Measurements from ENCODE around the gene ENOX2. TPM values are rescaled to one million over a fixed set of nuclear protein-coding genes. Genes with fewer than 3 reads are reported as not detected.

ENOX2 gene
- total and polyA plus RNA-seq, 8 donors, result 1.1 to 6.4 (median 4.7) TPM

- Histone ChIP-seq H3K4me3 (no peak overlapping the region), H3K9me3 (no peaks in the 10 kb centered on the region), H3K27me3 (no peaks in the 10 kb centered on the region), H3K36me3 (no peaks in the 10 kb centered on the region), H3K4me1 (no peaks in the 10 kb centered on the region), H3K27ac (no peak overlapping the region)
- DNase-seq (no peak), ATAC-seq (no peak), FAIRE-seq (no peak)
- intact Hi-C loops (cut with DNase I), result no loop called here
- 78 to 96% methylated on average over 2 of the region's 2 CpGs for WGBS, 2 donors
- TF ChIP-seq CTCF (IDR thresholded peaks at IDR 0.05), result no peak
Measured at GRCh38 chrX:130874751-130875150, 28.3 kb downstream of the ENOX2 start.

- TF ChIP-seq CTCF (IDR thresholded peaks at IDR 0.05), result no peak
- 69 to 81% methylated on average over 3 of the region's 3 CpGs for WGBS, 2 donors
- intact Hi-C loops (cut with DNase I), result no loop called here
- DNase-seq (no peak), ATAC-seq (no peak), FAIRE-seq (no peak)
- H3K27me3 ChIP-seq, result no peaks in the 10 kb centered on the region
- H3K4me1 ChIP-seq, result no peaks in the 10 kb centered on the region
- H3K9me3 ChIP-seq, result no peaks in the 10 kb centered on the region
- no peak overlapping the region for H3K4me3 ChIP-seq
- no peaks in the 10 kb centered on the region for H3K36me3 ChIP-seq
- no peak overlapping the region for H3K27ac ChIP-seq
Measured at GRCh38 chrX:130869239-130869638, 33.8 kb downstream of the ENOX2 start.

- no peak for TF ChIP-seq CTCF (IDR thresholded peaks at IDR 0.05)
- no peak for DNase-seq
- ATAC-seq, result no peak
- WGBS, 2 donors, result 81 to 92% methylated on average over 1 of the region's 1 CpG
- no peak overlapping the region for H3K4me3 ChIP-seq
- intact Hi-C loops (cut with DNase I), result no loop called here
- no peak overlapping the region for H3K27ac ChIP-seq
- no peaks in the 10 kb centered on the region for H3K9me3 ChIP-seq
- no peaks in the 10 kb centered on the region for H3K4me1 ChIP-seq
- H3K36me3 ChIP-seq, result no peaks in the 10 kb centered on the region
- no peak for FAIRE-seq
- H3K27me3 ChIP-seq, result no peaks in the 10 kb centered on the region
Measured at GRCh38 chrX:130861462-130861861, 41.5 kb downstream of the ENOX2 start.

- Histone ChIP-seq H3K4me3 (no peak overlapping the region), H3K9me3 (no peaks in the 10 kb centered on the region), H3K27ac (no peak overlapping the region), H3K27me3 (no peaks in the 10 kb centered on the region), H3K4me1 (no peaks in the 10 kb centered on the region), H3K36me3 (no peaks in the 10 kb centered on the region)
- WGBS, 2 donors, result 50 to 100% methylated on average over 1 of the region's 1 CpG
- TF ChIP-seq CTCF (IDR thresholded peaks at IDR 0.05), result no peak
- no peak for FAIRE-seq
- no peak for DNase-seq
- intact Hi-C loops (cut with DNase I), result no loop called here
- no peak for ATAC-seq
Measured at GRCh38 chrX:130857207-130857606, 45.8 kb downstream of the ENOX2 start.

GRCh38 chrX:130851569-130851968 lies 51.4 kb downstream of the ENOX2 start:
- Histone ChIP-seq H3K4me3 (no peak overlapping the region), H3K9me3 (no peaks in the 10 kb centered on the region), H3K36me3 (no peaks in the 10 kb centered on the region), H3K27me3 (no peaks in the 10 kb centered on the region), H3K4me1 (no peaks in the 10 kb centered on the region), H3K27ac (no peak overlapping the region)
- DNase-seq (no peak), FAIRE-seq (no peak), ATAC-seq (no peak)
- WGBS, 2 donors, result 63 to 91% methylated on average over 3 of the region's 3 CpGs
- intact Hi-C loops (cut with DNase I), result no loop called here
- no peak for TF ChIP-seq CTCF (IDR thresholded peaks at IDR 0.05)

Data from pancreas (tissue), 10 donors.